Measurements from ENCODE around the gene GALNT10. TPM values are rescaled to one million over a fixed set of nuclear protein-coding genes. Genes with fewer than 3 reads are reported as not detected.

Gene GALNT10
- total RNA-seq, 1 experiment from 2014 or later = 68.2 TPM

- peaks cover 46% of the 10 kb centered on the region for H3K4me1 Mint-ChIP-seq (ENCODE audit: low read depth, unreplicated experiment)
- H3K4me3 Mint-ChIP-seq (ENCODE audit: low read depth, unreplicated experiment) = no peak overlapping the region
- intact Hi-C loops (cut with micrococcal nuclease; ENCODE audit: unreplicated experiment) = loop anchor here (2.0 kb wide), 1 partner anchor 21 kb away; no protein-coding TSS in a partner anchor
- no peak for DNase-seq
- H3K27me3 Mint-ChIP-seq (ENCODE audit: unreplicated experiment) = no peaks in the 10 kb centered on the region
- peaks cover 4% of the 10 kb centered on the region for H3K36me3 Mint-ChIP-seq (ENCODE audit: insufficient read depth, unreplicated experiment)
- H3K9me3 Mint-ChIP-seq (ENCODE audit: low read depth, unreplicated experiment) = no peaks in the 10 kb centered on the region
- peak overlapping the region; percentile 67 for H3K27ac Mint-ChIP-seq (ENCODE audit: unreplicated experiment)
- CTCF ChIA-PET = interaction anchor here (1.5 kb wide), 1 partner anchor 7 kb away, joined by 4 read pairs; no protein-coding TSS in a partner anchor
- no TSS peak for BruUV-seq (replicated peaks)
- TF ChIP-seq CTCF (IDR thresholded peaks at IDR 0.05; ENCODE audit: unreplicated experiment) = no peak
Measured at GRCh38 chr5:154199671-154200220, 9.2 kb downstream of the GALNT10 start.

GRCh38 chr5:154200221-154200620, 9.7 kb downstream of the GALNT10 start:
- Mint-ChIP-seq H3K4me3 (ENCODE audit: low read depth, unreplicated experiment) (no peak overlapping the region), H3K27ac (ENCODE audit: unreplicated experiment) (no peak overlapping the region), H3K9me3 (ENCODE audit: low read depth, unreplicated experiment) (no peaks in the 10 kb centered on the region), H3K27me3 (ENCODE audit: unreplicated experiment) (no peaks in the 10 kb centered on the region), H3K4me1 (ENCODE audit: low read depth, unreplicated experiment) (peaks cover 46% of the 10 kb centered on the region), H3K36me3 (ENCODE audit: insufficient read depth, unreplicated experiment) (peaks cover 4% of the 10 kb centered on the region)
- CTCF ChIA-PET = interaction anchor here (0.7 to 1.5 kb wide), 3 partner anchors 8 to 110 kb away, joined by 3 to 4 read pairs (median 3); partner anchors contain the start of gene GALNT10
- TF ChIP-seq CTCF (IDR thresholded peaks at IDR 0.05; ENCODE audit: unreplicated experiment) = no peak
- intact Hi-C loops (cut with micrococcal nuclease; ENCODE audit: unreplicated experiment) = no loop called here
- DNase-seq = no peak
- no TSS peak for BruUV-seq (replicated peaks)

GRCh38 chr5:154201108-154201769, 10.7 kb downstream of the GALNT10 start:
- no peaks in the 10 kb centered on the region for H3K27me3 Mint-ChIP-seq (ENCODE audit: unreplicated experiment)
- peaks cover 45% of the 10 kb centered on the region for H3K4me1 Mint-ChIP-seq (ENCODE audit: low read depth, unreplicated experiment)
- no peaks in the 10 kb centered on the region for H3K9me3 Mint-ChIP-seq (ENCODE audit: low read depth, unreplicated experiment)
- H3K27ac Mint-ChIP-seq (ENCODE audit: unreplicated experiment) = no peak overlapping the region
- BruUV-seq (replicated peaks) = no TSS peak
- no peak for TF ChIP-seq CTCF (IDR thresholded peaks at IDR 0.05; ENCODE audit: unreplicated experiment)
- H3K4me3 Mint-ChIP-seq (ENCODE audit: low read depth, unreplicated experiment) = no peak overlapping the region
- DNase-seq = no peak
- intact Hi-C loops (cut with micrococcal nuclease; ENCODE audit: unreplicated experiment) = no loop called here
- CTCF ChIA-PET = interaction anchor here (0.6 to 1.5 kb wide), 3 partner anchors 9 to 94 kb away, joined by 3 to 4 read pairs (median 3); partner anchors contain the start of gene GALNT10
- H3K36me3 Mint-ChIP-seq (ENCODE audit: insufficient read depth, unreplicated experiment) = peaks cover 4% of the 10 kb centered on the region

GRCh38 chr5:154202379-154203260, 12.1 kb downstream of the GALNT10 start:
- no peaks in the 10 kb centered on the region for H3K27me3 Mint-ChIP-seq (ENCODE audit: unreplicated experiment)
- H3K9me3 Mint-ChIP-seq (ENCODE audit: low read depth, unreplicated experiment) = no peaks in the 10 kb centered on the region
- H3K27ac Mint-ChIP-seq (ENCODE audit: unreplicated experiment) = peak overlapping the region; percentile 2
- intact Hi-C loops (cut with micrococcal nuclease; ENCODE audit: unreplicated experiment) = no loop called here
- H3K4me1 Mint-ChIP-seq (ENCODE audit: low read depth, unreplicated experiment) = peaks cover 31% of the 10 kb centered on the region
- TF ChIP-seq CTCF (IDR thresholded peaks at IDR 0.05; ENCODE audit: unreplicated experiment) = no peak
- no TSS peak for BruUV-seq (replicated peaks)
- DNase-seq = no peak
- H3K36me3 Mint-ChIP-seq (ENCODE audit: insufficient read depth, unreplicated experiment) = peaks cover 4% of the 10 kb centered on the region
- H3K4me3 Mint-ChIP-seq (ENCODE audit: low read depth, unreplicated experiment) = no peak overlapping the region
- CTCF ChIA-PET = interaction anchor here (0.8 kb wide), 1 partner anchor 10 kb away, joined by 3 read pairs; no protein-coding TSS in a partner anchor
